GM12801 (cell line): ENCODE data around the gene ITIH4.

ENCODE experiments used
- CTCF ChIP-seq: IDR thresholded peaks from one replicate; pipeline ENCODE4 v1.5.1; 2011; ENCODE audit warnings: control low read depth; ENCODE audit not compliant: insufficient read length; ENCODE audit errors: extremely low read depth

Gene ITIH4

GRCh38 chr3:52843881-52844280 is 13.4 kb upstream of the ITIH4 start:
- TF ChIP-seq CTCF: no peak

DNA sequence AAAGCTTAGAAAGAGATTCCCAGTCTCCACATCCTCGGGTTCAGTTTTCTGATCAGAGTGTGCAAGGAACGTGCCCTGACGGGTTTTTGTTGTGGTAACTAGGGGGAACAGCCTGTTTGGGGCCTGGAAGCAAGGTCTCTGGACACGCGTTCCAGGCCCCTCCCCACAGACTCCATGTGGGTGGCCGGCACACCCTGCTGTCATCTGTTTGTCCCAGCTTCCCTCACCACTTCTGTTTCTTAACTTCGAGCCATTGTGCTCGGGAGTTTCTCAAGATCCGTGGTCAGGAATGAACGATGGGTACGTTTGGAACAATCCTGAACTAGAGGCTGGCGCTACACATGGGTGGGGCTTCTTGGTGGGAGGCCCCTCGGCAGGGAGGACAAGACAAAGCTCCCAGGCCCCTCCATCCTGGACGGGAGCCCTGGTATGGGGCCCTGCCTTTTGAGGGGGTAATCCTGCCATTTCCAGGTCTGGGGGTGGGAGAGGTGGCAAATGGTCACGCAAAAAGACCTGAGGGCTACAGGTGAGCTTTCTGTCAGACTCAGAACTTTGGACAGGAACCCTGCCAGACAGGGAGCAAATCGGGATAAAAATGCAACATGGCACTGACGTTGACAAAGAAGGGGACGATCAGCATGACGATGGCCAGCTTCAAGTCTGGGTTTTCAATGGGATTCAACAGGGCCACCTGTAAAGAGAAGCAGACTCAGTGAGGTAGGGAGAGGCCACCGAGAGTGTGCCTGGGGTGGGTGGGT is 12.8 kb upstream of the ITIH4 start:
- no peak for TF ChIP-seq CTCF

- TF ChIP-seq CTCF: no peak
Measured at GRCh38 chr3:52842424-52842823, 12.0 kb upstream of the ITIH4 start.

- TF ChIP-seq CTCF: no peak
Measured at GRCh38 chr3:52841981-52842340, 11.5 kb upstream of the ITIH4 start.

DNA sequence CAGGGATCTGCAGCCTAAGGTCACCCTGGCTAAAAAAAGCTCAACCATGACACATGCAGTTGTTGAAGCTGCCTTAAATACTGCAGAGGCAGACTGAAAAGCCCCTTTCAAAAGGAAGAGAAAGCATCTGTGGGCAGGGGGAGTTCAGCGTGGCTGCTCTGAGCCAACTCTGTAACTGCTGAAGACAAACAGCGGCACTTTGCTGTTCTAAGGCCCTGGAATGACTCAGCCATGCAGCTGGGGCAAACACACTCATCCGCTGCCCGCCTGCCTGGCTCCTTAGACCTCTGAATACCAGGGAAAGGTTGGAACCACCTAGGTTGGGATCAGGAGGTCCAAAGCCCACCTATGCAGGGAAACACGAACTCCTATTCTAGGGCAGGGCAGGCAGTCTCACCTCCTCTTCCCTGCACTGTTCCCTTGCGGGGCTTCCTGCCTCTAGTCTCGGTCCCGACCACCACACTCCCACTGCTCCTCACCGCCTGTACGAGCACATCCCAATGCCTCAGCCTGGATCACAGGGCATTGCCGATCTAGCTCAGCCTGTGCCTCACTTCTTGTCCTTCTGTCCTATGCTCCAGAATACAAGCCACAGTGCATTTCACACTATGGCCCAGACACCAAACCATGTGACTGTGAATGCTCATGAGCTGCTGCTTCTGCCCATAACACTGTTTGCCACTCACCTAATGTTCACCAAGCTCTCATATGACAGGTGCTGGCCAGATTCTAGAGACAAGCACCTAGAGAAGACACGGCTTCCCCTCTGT is 10.9 kb upstream of the ITIH4 start:
- no peak for TF ChIP-seq CTCF

- no peak for TF ChIP-seq CTCF
Measured at GRCh38 chr3:52839892-52840545, 9.5 kb upstream of the ITIH4 start.

GRCh38 chr3:52839268-52839575 is 8.8 kb upstream of the ITIH4 start:
- no peak for TF ChIP-seq CTCF
